ENCODE data around the gene DAPK2.

DAPK2 gene

DNA sequence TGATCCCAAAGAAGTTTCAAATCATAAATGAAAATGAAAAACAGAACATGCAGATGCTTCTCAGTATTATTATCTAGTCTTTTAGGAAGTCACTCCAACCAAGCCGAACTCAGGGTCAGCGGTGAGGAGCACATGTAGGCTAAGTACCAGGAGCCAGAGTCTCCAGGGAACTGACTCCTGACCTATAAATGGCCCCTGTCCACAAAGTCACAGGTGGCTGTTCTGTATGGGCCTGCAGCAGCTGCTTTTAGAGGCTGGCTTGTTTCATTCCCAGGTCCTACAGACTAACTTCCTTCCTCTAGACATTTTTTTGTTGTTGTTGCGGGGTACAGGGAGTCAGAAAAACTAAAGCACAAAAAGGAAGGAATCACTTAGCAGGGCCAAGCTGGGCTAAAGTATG lies 54.6 kb downstream of the DAPK2 start (continued):
- TF ChIP-seq, protein P1, sequence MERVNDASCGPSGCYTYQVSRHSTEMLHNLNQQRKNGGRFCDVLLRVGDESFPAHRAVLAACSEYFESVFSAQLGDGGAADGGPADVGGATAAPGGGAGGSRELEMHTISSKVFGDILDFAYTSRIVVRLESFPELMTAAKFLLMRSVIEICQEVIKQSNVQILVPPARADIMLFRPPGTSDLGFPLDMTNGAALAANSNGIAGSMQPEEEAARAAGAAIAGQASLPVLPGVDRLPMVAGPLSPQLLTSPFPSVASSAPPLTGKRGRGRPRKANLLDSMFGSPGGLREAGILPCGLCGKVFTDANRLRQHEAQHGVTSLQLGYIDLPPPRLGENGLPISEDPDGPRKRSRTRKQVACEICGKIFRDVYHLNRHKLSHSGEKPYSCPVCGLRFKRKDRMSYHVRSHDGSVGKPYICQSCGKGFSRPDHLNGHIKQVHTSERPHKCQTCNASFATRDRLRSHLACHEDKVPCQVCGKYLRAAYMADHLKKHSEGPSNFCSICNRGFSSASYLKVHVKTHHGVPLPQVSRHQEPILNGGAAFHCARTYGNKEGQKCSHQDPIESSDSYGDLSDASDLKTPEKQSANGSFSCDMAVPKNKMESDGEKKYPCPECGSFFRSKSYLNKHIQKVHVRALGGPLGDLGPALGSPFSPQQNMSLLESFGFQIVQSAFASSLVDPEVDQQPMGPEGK (CRISPR knock-in tag; IDR thresholded peaks at IDR 0.05; ENCODE audit: borderline replicate concordance), result no peak

DNA sequence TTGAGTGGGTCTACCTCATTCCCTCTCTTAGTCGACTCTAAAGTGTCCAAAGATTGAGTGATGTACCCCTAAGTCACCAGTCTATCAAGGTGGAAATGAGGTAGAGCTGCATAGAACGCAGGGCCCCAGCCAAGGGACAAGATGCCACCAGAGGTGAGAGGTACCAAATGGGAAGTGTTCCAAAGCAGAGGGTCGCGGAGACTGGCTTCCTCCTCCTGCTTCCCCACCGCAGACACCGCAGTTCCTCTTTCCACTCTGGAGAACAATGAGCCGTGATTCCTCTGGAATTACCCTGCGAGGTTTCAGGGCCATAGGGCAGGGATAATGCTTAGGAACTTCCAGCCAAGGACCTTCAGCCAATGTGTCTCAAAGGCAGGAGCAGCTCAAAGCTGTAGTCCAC lies 55.8 kb downstream of the DAPK2 start:
- ATAC-seq, result no peak
- TF ChIP-seq ZFP30 (CRISPR knock-in tag; IDR thresholded peaks at IDR 0.05), result no peak
- no peak for TF ChIP-seq RARB (CRISPR knock-in tag; IDR thresholded peaks at IDR 0.05)
- no peak for TF ChIP-seq SNAI2 (CRISPR knock-in tag; IDR thresholded peaks at IDR 0.05)
- no peak for TF ChIP-seq ZC3H10 (CRISPR knock-in tag; IDR thresholded peaks at IDR 0.05)
- no peak for TF ChIP-seq ARNTL (CRISPR knock-in tag; IDR thresholded peaks at IDR 0.05; ENCODE audit: borderline replicate concordance, low read depth)
- no peak for TF ChIP-seq TOX (CRISPR knock-in tag; IDR thresholded peaks at IDR 0.05; ENCODE audit: borderline replicate concordance)
- TF ChIP-seq, protein P1 (CRISPR knock-in tag; IDR thresholded peaks at IDR 0.05; ENCODE audit: borderline replicate concordance), result no peak

- no peak for ATAC-seq
Observed at GRCh38 chr15:63987796-63988378, 58.4 kb downstream of the DAPK2 start.

DNA sequence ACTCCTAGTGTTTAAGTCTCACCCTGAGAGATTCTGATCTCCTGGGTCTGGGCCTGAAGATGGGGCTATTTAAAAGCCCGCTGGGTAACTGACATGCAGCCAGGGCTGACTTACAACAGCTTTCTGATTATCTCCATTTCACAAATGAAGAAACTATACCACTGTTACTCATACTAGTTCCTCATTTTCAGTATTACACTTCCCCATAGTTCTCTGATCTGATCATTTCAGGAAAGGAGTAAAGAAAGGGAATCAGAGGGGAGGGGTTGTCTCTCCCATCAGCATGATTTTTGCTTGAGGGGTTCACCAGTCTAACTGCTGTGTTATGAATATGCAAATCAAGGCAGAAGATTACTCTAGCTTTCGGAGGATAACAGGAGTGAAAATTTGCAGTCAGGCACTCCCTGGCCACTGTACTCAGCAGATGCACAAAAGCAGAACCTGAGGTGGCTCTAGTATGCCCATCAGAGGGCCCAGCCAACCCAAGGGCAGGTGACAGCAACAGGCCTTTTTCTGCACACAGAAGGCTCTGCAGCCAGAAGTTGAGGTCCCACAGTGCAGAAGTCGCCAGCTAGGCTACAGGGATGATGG lies 59.4 kb downstream of the DAPK2 start:
- ATAC-seq, result no peak
- TF ChIP-seq ZNF70 (CRISPR knock-in tag; IDR thresholded peaks at IDR 0.05) (no peak), ZFP30 (CRISPR knock-in tag; IDR thresholded peaks at IDR 0.05) (no peak), BACH2 (CRISPR knock-in tag; IDR thresholded peaks at IDR 0.05; ENCODE audit: borderline replicate concordance) (no peak), RARB (CRISPR knock-in tag; IDR thresholded peaks at IDR 0.05) (no peak), CSDC2 (CRISPR knock-in tag; IDR thresholded peaks at IDR 0.05) (no peak), ISL1 (CRISPR knock-in tag; IDR thresholded peaks at IDR 0.05) (no peak), PPARA (CRISPR knock-in tag; IDR thresholded peaks at IDR 0.05; ENCODE audit: borderline replicate concordance) (no peak), POU6F1 (CRISPR knock-in tag; IDR thresholded peaks at IDR 0.05; ENCODE audit: borderline replicate concordance, low read depth) (no peak), TCF4 (CRISPR knock-in tag; IDR thresholded peaks at IDR 0.05; ENCODE audit: borderline replicate concordance) (no peak), ZFP3 (CRISPR knock-in tag; IDR thresholded peaks at IDR 0.05) (no peak), ZC3H10 (CRISPR knock-in tag; IDR thresholded peaks at IDR 0.05) (no peak), GLIS3 (CRISPR knock-in tag; IDR thresholded peaks at IDR 0.05) (no peak)
- TF ChIP-seq, protein P1 (CRISPR knock-in tag; IDR thresholded peaks at IDR 0.05; ENCODE audit: borderline replicate concordance), result no peak

More at GRCh38 chr15:63987796-63988378, 58.4 kb downstream of the DAPK2 start:
- TF ChIP-seq CSDC2 (CRISPR knock-in tag; IDR thresholded peaks at IDR 0.05) (no peak), ZNF8 (CRISPR knock-in tag; IDR thresholded peaks at IDR 0.05) (no peak), ZFP30 (CRISPR knock-in tag; IDR thresholded peaks at IDR 0.05) (no peak), ZNF565 (CRISPR knock-in tag; conservative IDR thresholded peaks at IDR 0.05; ENCODE audit: low read depth) (no peak), TCF4 (CRISPR knock-in tag; IDR thresholded peaks at IDR 0.05; ENCODE audit: borderline replicate concordance) (no peak), OSR1 (CRISPR knock-in tag; IDR thresholded peaks at IDR 0.05) (no peak), PPARA (CRISPR knock-in tag; IDR thresholded peaks at IDR 0.05; ENCODE audit: borderline replicate concordance) (no peak), RARB (CRISPR knock-in tag; IDR thresholded peaks at IDR 0.05) (no peak), ZNF70 (CRISPR knock-in tag; IDR thresholded peaks at IDR 0.05) (no peak), ISL1 (CRISPR knock-in tag; IDR thresholded peaks at IDR 0.05) (no peak), ARNTL (CRISPR knock-in tag; IDR thresholded peaks at IDR 0.05; ENCODE audit: borderline replicate concordance, low read depth) (no peak), TOX (CRISPR knock-in tag; IDR thresholded peaks at IDR 0.05; ENCODE audit: borderline replicate concordance) (no peak)
- TF ChIP-seq, protein P2, sequence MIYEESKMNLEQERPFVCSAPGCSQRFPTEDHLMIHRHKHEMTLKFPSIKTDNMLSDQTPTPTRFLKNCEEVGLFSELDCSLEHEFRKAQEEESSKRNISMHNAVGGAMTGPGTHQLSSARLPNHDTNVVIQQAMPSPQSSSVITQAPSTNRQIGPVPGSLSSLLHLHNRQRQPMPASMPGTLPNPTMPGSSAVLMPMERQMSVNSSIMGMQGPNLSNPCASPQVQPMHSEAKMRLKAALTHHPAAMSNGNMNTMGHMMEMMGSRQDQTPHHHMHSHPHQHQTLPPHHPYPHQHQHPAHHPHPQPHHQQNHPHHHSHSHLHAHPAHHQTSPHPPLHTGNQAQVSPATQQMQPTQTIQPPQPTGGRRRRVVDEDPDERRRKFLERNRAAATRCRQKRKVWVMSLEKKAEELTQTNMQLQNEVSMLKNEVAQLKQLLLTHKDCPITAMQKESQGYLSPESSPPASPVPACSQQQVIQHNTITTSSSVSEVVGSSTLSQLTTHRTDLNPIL (CRISPR knock-in tag; IDR thresholded peaks at IDR 0.05; ENCODE audit: low read depth), result no peak
- TF ChIP-seq, protein P1 (CRISPR knock-in tag; IDR thresholded peaks at IDR 0.05; ENCODE audit: borderline replicate concordance), result no peak
